NB4 (cell line): ENCODE data around the gene ACAD11.
"Not testable (repeated sequence)": the region's sequence is repeated elsewhere in the genome, so short reads cannot be mapped to it uniquely, and the experiment has no call there.

Experiments
- CTCF ChIP-seq: IDR thresholded peaks from one replicate; pipeline ENCODE4 v1.5.1; 2012; ENCODE audit warnings: low read depth, low read length
- POLR2A ChIP-seq: IDR thresholded peaks from 2 replicates; pipeline ENCODE4 v1.6.1; 2011; ENCODE audit warnings: mild to moderate bottlenecking; ENCODE audit not compliant: insufficient read length; ENCODE audit errors: extremely low read depth

GRCh38 chr3:132615301-132615700, 44.3 kb downstream of the ACAD11 start:
- not testable (repeated sequence) for TF ChIP-seq CTCF, POLR2A
